SK-N-SH treated with all-trans-retinoic acid at 6 μM for 48 hours (cell line): ENCODE data around the gene ACBD4.

ENCODE experiments used
- ARNTL ChIP-seq: fragments of 450-650 bp; formaldehyde crosslinking; IDR thresholded peaks from 2 replicates; pipeline ENCODE4 v1.5.0; 2020; ENCODE audit warnings: low read depth, mild to moderate bottlenecking, moderate library complexity, borderline replicate concordance
- GLIS3 ChIP-seq: fragments of 250-450 bp; sonication (Bioruptor Pico); IDR thresholded peaks from 2 replicates; pipeline ENCODE4 v1.5.0; 2020; ENCODE audit warnings: mild to moderate bottlenecking, moderate library complexity
- ISL1 ChIP-seq: fragments of 250-450 bp; sonication (Bioruptor Pico); IDR thresholded peaks from 2 replicates; pipeline ENCODE4 v2.1.2; 2022; ENCODE audit warnings: mild to moderate bottlenecking, moderate library complexity
- PPARA ChIP-seq: fragments of 250-450 bp; sonication (Bioruptor Pico); IDR thresholded peaks from 2 replicates; pipeline ENCODE4 v1.5.0; 2020; ENCODE audit warnings: mild to moderate bottlenecking, borderline replicate concordance
- RARB ChIP-seq: fragments of 250-450 bp; sonication (Bioruptor Pico); IDR thresholded peaks from 2 replicates; pipeline ENCODE4 v1.8.0; 2021; ENCODE audit warnings: mild to moderate bottlenecking, moderate library complexity
- TCF4 ChIP-seq: fragments of 250-450 bp; sonication (Bioruptor Pico); IDR thresholded peaks from 2 replicates; pipeline ENCODE4 v1.8.0; 2021; ENCODE audit warnings: mild to moderate bottlenecking, moderate library complexity, borderline replicate concordance
- ZC3H10 ChIP-seq: fragments of 250-450 bp; sonication (Bioruptor Pico); IDR thresholded peaks from 2 replicates; pipeline ENCODE4 v1.5.1; 2021; ENCODE audit warnings: mild to moderate bottlenecking, moderate library complexity
- ZFP3 ChIP-seq: fragments of 250-450 bp; sonication (Bioruptor Pico); IDR thresholded peaks from 2 replicates; pipeline ENCODE4 v1.5.0; 2020; ENCODE audit warnings: mild to moderate bottlenecking, moderate library complexity
- ZFP30 ChIP-seq: fragments of 450-650 bp; formaldehyde crosslinking; IDR thresholded peaks from 2 replicates; pipeline ENCODE4 v1.5.0; 2022; ENCODE audit warnings: mild to moderate bottlenecking, moderate library complexity
- ZNF565 ChIP-seq: fragments of 450-650 bp; formaldehyde crosslinking; conservative IDR thresholded peaks from 2 replicates; pipeline ENCODE4 v1.5.0; 2020; ENCODE audit warnings: low read depth, mild to moderate bottlenecking, moderate library complexity
- ZNF70 ChIP-seq: fragments of 450-650 bp; formaldehyde crosslinking; IDR thresholded peaks from 2 replicates; pipeline ENCODE4 v1.5.0; 2020; ENCODE audit warnings: mild to moderate bottlenecking, moderate library complexity
- TF ChIP-seq, protein P1 (sequence below): fragments of 250-450 bp; sonication (Bioruptor Pico); IDR thresholded peaks from 2 replicates; pipeline ENCODE4 v1.8.0; 2020; ENCODE audit warnings: mild to moderate bottlenecking, moderate library complexity, borderline replicate concordance
- TF ChIP-seq, protein P2 (sequence below): fragments of 250-450 bp; sonication (Bioruptor Pico); IDR thresholded peaks from 2 replicates; pipeline ENCODE4 v1.5.1; 2020; ENCODE audit warnings: low read depth, mild to moderate bottlenecking, moderate library complexity

DNA sequence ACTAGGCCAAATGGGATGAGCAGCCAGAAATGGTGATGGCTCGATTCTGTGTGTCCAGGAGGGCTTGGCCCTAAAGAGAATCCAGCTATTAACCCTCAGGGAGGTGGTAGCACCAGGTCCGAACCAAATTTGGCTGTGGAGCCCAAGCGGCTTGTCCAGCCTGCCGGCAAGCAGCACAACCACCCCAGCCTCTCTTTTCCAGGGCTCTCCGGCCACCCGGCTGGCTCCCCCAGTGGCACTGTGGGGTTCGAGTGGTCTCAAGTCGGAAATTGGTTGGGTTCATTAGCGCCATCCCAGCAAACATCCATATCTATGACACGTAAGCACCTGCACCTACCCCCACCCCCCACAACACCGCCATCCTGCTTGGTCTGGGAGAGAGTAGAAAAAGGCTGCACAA lies 38.6 kb upstream of the ACBD4 start:
- TF ChIP-seq RARB (no peak), ZFP30 (CRISPR knock-in tag) (no peak), ZC3H10 (CRISPR knock-in tag) (no peak), ARNTL (no peak), PPARA (CRISPR knock-in tag) (no peak), TCF4 (CRISPR knock-in tag) (no peak), ISL1 (no peak), ZNF565 (no peak), GLIS3 (CRISPR knock-in tag) (no peak), ZNF70 (CRISPR knock-in tag) (no peak), ZFP3 (CRISPR knock-in tag) (no peak)
- TF ChIP-seq, protein P1, sequence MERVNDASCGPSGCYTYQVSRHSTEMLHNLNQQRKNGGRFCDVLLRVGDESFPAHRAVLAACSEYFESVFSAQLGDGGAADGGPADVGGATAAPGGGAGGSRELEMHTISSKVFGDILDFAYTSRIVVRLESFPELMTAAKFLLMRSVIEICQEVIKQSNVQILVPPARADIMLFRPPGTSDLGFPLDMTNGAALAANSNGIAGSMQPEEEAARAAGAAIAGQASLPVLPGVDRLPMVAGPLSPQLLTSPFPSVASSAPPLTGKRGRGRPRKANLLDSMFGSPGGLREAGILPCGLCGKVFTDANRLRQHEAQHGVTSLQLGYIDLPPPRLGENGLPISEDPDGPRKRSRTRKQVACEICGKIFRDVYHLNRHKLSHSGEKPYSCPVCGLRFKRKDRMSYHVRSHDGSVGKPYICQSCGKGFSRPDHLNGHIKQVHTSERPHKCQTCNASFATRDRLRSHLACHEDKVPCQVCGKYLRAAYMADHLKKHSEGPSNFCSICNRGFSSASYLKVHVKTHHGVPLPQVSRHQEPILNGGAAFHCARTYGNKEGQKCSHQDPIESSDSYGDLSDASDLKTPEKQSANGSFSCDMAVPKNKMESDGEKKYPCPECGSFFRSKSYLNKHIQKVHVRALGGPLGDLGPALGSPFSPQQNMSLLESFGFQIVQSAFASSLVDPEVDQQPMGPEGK (CRISPR knock-in tag): no peak
- TF ChIP-seq, protein P2, sequence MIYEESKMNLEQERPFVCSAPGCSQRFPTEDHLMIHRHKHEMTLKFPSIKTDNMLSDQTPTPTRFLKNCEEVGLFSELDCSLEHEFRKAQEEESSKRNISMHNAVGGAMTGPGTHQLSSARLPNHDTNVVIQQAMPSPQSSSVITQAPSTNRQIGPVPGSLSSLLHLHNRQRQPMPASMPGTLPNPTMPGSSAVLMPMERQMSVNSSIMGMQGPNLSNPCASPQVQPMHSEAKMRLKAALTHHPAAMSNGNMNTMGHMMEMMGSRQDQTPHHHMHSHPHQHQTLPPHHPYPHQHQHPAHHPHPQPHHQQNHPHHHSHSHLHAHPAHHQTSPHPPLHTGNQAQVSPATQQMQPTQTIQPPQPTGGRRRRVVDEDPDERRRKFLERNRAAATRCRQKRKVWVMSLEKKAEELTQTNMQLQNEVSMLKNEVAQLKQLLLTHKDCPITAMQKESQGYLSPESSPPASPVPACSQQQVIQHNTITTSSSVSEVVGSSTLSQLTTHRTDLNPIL (CRISPR knock-in tag): no peak
